HG03575 (cell line): ENCODE data around the gene FSD1L.

Source experiments
- ATAC-seq: cut with Tn5 transposase; IDR thresholded peaks from one replicate; pipeline ENCODE4 v1.9.1; 2021; ENCODE audit not compliant: unreplicated experiment, insufficient number of reproducible peaks, low FRiP score; ENCODE audit errors: extremely low read depth

The FSD1L gene

GRCh38 chr9:105447814-105448812 is at the start of gene FSD1L:
FSD1L (plus strand) TSS chr9:105448034; CDS start chr9:105448221, 187 bp downstream.
- ATAC-seq: peak; percentile 76

GRCh38 chr9:105399117-105399516 is 48.7 kb upstream of the FSD1L start:
- ATAC-seq: no peak

GRCh38 chr9:105401651-105402050 is 46.2 kb upstream of the FSD1L start:
- no peak for ATAC-seq

- no peak for ATAC-seq
These were observed 44.1 kb upstream of the FSD1L start for GRCh38 chr9:105403552-105404248.

- peak; percentile 82 for ATAC-seq
These were observed 42.2 kb upstream of the FSD1L start for GRCh38 chr9:105405514-105406131.

- ATAC-seq: no peak
These were observed 41.5 kb upstream of the FSD1L start for GRCh38 chr9:105406369-105406768.

- ATAC-seq: no peak
These were observed 34.3 kb upstream of the FSD1L start for GRCh38 chr9:105413525-105413924.

- ATAC-seq: peak; percentile 44
These were observed 32.7 kb upstream of the FSD1L start for GRCh38 chr9:105414947-105415661.

- no peak for ATAC-seq
These were observed 32.2 kb upstream of the FSD1L start for GRCh38 chr9:105415662-105415980.

GRCh38 chr9:105416840-105417239 is 31.0 kb upstream of the FSD1L start:
- ATAC-seq: no peak

GRCh38 chr9:105418588-105419500 is 29.0 kb upstream of the FSD1L start:
- no peak for ATAC-seq

GRCh38 chr9:105419816-105420597 is 27.8 kb upstream of the FSD1L start:
- ATAC-seq: no peak

- no peak for ATAC-seq
These were observed 26.7 kb upstream of the FSD1L start for GRCh38 chr9:105421154-105421553.

GRCh38 chr9:105421864-105422263 is 26.0 kb upstream of the FSD1L start:
- no peak for ATAC-seq

- ATAC-seq: peak; percentile 48
These were observed 21.9 kb upstream of the FSD1L start for GRCh38 chr9:105425816-105426433.

GRCh38 chr9:105426657-105427056 is 21.2 kb upstream of the FSD1L start:
- no peak for ATAC-seq
